Iris pigment epithelial cell (primary cell): ENCODE results near the gene HEATR5A.
"Not testable (repeated sequence)": the region's sequence is repeated elsewhere in the genome, so short reads cannot be mapped to it uniquely, and the experiment has no call there.

ENCODE experiments used
- DNase-seq: peaks from one replicate; pipeline ENCODE4 v3.0.0-alpha.2; 2011; ENCODE audit warnings: low read depth

Gene HEATR5A

DNA sequence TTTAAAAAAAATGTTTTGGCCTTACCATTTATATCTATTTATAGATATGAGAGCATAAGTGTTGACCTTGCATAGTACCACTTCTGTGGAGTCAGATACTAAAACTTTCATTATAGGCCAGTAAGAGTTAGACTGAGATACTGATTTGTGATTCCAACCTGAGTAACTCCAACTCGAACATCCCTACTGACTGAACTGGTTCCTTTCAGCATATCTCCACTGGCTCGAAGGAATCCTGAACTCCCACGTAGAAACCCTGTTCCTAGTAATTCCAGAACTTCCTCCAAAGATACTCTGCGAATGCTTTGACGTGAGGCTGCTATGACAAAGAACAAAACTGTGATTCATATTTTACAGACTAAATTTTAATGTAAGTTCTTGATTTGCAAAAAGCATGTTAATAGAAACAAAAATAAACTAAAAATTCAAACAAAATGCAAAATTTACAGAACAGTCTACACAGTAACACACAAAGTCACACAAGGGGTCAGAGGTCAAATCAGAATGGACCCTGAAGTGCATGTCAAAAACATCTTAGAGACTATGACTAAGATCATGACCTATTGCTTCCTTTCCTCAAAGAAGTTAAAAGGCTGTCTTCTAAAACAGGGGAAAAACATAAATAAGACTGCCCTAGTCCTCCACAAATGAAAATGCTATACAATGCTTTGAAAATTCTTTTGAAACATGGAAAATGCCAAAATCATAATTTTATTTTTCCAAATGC, 31.5 kb downstream of the HEATR5A start:
- DNase-seq: peak; percentile 10

DNA sequence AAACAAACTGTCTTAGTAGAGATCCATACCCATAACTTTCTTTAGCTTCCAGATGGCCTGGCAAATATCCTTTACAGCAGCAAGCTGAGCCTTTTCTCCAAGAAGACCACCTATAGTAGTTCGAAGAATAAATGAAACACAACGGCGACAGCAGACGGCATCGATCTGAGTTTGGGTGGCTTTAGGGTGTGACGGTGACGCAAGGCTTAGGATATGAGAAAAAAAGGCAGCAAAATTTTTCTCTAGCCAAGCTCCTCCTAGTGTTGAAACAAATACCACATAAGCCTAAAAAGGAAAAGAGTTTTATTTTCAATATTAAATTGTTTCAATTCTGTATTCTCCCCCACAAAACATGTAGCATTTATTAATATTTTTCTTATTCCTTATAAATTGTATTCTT, 33.3 kb downstream of the HEATR5A start:
- no peak for DNase-seq

DNA sequence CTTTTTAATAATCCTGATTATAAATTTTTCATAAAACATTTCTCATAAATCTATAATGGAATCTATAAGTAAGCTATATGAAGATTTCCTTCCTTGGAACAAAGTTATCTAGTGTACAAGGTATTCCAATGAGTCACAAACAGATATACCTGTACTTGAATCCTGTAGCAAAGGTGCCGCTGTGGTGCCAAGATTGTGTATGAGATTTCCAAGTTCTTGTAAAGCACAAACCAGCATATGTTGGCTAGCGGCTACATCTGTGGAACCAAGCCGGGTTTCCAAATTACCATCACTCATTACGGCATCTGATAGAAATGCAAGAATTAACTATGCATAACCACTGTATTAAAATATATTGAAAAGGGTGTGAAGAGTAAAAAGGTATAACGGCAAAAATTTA, 34.1 kb downstream of the HEATR5A start:
- DNase-seq: no peak

DNA sequence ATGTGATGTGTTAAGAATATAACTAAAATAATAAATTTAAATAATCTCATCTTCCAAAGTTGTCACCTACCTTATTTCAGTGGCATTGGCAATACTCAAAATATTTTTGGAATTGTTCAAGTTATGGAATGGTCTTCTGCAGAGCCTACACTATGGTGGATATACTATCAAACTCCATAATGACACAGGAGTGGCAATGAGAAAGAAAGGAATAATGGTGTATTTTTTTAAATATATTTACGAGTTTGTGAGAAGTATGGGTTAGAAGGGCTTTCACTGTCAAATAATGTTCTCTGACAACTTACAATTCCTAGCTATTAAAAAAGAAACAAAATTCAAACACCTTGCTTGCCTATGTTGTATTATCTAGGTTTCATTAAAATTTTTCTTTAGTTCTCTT, 38.1 kb downstream of the HEATR5A start:
- DNase-seq: no peak

DNA sequence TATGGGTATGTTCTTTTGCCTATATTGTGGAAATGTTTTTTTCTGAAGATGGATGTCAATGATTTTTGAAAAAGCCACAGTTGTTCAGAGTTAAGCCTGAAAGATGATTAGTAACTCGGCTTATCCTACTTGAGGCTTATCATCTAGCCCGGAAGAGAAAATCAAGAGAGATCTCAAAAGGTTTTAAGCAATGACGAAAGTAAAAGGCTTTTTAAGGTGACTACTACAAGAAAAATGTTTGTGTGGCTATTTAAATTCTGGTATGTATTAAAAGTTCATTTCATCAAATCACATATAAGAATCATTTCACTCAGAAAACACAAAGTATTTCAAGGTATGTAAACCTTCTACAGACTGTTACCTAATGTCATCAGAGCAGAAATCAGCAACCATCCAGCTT, 40.2 kb downstream of the HEATR5A start:
- peak; percentile 76 for DNase-seq

DNA sequence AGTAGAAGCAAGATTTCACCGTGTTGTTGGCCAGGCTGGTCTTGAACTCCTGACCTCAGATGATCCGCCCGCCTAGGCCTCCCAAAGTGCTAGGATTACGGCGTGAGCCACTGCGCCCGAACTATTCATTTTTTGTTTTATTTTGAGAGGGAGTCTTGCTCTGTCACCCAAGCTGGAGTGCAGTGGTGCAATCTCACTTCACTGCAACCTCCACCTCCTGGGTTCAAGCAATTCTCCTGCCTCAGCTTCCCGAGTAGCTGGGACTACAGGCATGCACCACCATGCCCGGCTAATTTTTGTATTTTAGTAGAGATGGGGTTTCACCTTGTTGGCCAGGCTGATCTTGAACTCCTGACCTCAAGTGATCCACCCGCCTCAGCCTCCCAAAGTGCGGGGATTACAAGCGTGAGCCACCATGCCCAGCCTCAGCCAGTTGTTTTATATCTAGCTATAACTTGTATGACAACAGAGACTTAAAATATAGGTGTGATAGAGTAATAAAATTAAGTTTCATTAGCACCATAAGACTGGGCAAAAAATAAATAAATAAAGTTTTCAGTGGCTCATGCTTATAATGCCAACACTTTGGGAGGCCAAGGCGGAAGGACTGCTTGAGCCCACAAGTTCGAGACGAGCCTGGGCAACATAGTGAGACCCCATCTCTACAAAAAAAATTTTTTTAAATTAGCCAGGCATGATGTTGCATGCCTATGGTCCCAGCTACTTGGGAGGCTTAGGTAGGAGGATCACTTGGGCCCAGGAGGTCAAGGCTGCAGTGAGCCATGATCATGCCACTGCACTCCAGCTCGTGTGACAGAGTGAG, 41.0 kb downstream of the HEATR5A start:
- not testable (repeated sequence) for DNase-seq

DNA sequence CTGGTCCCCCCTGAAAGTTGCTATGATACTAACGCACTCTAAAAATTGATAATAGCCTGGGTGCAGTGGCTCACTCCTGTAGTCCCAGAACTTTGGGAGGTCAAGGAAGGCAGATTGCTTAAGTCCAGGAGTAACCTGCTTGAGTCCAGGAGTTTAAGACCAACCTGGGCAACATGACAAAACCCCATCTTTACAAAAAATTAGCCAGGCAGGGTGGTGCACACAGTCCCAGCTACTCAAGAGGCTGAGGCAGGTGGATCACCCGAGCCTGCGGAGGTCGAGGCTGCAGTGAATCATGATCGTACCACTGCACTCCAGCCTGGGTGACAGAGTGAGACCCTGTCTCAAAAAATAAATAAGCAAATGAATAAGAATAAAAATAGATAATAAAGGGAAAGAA, 42.9 kb downstream of the HEATR5A start:
- DNase-seq: no peak

DNA sequence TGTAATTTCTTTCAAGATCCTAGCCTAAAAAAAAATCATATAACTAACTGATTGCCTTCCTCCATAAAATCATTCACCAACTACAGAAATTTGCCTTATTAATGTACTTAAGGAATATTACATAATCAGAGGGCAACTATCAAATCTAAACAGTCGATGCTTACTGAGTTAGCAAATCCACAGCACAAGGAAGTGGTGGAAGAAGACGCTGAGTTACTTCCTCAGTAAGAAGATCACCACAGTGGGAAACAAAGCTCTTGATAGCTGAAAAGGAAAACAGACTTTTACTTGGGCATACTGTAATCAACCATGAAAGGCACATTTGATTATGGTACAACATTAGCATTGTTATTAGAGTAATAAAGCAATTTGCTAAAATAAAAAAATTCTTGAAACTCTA, 48.7 kb downstream of the HEATR5A start:
- no peak for DNase-seq

DNA sequence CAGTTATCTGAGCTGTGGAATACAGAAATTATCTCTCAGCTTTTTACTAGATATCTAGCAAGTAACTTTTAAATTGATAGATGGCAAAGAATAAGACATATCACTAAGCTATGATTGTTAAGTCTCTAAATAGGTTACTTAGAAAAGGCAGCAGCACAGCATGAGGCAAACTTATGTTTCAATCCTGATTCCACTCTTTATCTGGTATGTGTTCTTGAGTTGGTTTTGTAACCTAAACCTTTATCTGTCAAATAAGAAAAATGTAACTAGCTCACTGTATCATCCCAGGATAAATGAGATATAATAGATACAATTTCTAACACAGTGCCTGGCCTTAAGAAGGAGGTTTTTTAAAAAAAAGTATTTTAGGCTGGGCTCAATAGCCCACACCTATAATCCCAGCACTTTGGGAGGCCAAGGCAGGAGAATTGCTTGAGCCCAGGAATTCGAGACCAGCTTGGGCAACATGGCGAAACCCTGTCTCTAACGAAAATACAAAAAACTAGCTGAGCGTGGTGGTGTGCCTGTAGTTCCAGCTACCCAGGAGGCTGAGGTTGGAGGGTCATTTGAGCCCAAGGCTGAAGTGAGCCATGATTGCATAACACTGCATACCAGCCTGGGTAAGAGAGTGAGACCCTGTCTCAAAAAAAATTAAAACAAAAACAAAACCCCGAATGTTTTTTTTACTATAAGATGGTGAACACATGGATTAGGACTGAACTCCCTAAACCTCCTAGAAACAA, 56.8 kb downstream of the HEATR5A start:
- peak; percentile 12 for DNase-seq

DNA sequence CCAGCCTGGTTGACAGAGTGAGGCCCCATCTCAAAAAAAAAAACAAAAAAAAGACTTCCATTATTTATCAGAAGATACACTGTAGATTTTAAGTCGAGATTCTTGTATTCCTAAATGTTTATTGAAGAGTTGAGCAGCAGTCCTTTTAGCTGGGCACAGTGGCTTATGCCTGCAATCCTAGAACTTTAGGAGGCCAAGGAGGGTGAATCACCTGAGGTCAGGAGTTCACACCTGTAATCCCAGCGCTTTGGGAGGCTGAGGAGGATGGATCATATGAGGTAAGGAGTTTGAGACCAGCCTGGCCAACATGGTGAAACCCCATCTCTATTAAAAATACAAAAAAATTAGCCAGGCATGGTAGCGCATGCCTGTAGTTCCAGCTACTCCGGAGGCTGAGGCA, 57.6 kb downstream of the HEATR5A start:
- DNase-seq: no peak

DNA sequence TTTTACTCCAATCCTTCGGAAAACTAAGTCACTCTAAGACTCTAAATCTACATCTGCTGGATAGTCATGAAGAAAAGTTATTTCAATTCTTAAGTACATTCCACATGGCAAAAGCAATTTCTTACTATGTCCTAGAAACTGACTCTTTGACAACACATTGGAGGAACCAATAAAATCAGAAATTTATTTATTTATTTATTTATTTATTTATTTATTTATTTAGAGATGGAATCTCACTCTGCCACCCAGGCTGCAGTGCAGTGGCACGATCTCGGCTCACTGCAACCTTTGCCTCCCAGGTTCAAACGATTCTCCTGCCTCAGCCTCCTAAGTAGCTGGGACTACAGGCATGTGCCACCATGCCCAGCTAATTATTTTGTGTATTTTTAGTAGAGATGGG, 58.6 kb downstream of the HEATR5A start:
- not testable (repeated sequence) for DNase-seq

DNA sequence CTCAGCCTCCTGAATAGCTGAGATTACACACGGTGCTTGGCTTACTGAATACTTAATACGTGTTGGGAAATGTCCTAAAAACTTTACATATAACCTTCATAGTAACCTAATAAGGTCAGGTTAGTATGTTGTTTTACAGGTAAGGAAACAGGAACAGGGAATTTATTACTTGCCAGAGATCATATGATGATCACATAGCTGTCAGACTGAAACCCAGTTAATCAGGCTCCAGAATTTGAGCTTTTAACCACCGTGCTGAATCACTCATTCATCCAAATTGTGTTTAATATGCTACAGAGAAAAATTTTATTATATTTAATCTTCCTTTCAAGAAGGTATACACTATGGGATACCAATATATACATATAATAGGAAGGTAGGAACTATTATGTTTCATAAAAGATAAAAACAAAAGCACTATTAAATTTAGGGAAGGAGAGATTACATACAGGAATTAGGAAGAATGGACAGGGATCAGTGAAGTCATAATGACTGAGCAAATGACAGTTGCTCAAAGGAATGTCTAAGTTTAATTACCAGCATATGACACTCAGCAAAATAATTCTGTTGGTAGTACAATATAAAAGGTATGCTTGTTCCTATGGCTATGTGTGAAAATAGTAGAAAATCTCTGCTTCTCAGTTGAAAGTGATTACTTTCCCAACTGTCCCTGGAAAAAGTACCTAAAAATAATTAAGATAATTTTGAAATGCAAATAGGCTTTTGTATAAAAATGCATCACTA, 59.3 kb downstream of the HEATR5A start:
- DNase-seq: peak; percentile 38

DNA sequence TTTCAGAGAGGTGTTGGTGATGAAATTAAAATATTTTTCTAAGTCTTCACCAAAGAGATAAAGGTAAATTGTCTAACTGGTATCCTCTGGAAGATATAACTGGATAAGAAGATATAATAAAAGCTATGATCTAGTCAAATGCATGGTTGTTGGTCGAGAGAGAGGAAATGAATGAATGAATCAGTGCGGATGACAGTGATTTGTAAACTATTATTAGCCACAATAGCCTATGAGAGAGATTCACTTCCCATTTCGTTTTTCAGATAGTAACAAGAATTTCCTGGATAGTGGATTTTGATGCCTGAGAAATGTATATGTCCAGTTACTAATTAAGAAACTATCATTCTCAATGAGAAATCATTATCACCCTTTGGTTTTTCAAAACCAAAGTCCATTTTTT, 63.1 kb downstream of the HEATR5A start:
- peak; percentile 18 for DNase-seq

DNA sequence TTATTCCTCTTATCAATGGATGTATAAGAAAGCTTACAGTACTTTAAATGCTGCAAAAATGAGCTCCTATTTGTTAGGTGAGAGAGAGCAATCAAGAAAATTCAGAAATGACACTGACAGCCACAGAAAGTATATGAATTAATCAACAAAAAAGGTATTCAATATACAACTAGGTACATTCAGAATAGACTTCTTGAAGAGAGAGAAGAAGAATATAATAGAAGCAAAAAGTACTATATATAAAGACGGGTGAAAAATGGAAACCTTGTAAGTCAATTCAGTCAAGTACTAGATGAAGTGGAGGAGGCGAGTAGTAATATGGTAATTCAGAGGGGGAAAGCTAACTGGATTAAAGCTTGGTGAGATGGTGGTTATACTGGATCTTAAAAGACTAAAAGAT, 74.3 kb downstream of the HEATR5A start:
- DNase-seq: no peak

DNA sequence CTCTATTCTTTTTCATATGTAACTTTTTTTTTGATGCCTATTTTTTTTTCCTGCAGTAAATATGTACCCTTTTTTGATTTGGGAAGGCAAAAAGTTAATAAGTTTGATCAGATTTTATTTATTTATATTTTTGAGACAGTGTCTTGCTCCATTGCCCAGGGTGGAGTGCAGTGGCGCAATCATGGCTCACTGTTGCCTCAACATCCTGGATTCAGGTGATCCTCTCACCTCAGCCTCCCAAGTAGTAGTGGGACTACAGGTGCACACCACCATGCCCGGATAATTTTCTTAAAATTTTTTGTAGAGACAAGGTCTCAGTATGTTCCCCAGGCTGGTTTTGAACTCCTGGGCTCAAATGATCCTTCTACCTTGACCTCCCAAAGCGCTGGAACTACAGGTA, 79.1 kb downstream of the HEATR5A start:
- DNase-seq: no peak

DNA sequence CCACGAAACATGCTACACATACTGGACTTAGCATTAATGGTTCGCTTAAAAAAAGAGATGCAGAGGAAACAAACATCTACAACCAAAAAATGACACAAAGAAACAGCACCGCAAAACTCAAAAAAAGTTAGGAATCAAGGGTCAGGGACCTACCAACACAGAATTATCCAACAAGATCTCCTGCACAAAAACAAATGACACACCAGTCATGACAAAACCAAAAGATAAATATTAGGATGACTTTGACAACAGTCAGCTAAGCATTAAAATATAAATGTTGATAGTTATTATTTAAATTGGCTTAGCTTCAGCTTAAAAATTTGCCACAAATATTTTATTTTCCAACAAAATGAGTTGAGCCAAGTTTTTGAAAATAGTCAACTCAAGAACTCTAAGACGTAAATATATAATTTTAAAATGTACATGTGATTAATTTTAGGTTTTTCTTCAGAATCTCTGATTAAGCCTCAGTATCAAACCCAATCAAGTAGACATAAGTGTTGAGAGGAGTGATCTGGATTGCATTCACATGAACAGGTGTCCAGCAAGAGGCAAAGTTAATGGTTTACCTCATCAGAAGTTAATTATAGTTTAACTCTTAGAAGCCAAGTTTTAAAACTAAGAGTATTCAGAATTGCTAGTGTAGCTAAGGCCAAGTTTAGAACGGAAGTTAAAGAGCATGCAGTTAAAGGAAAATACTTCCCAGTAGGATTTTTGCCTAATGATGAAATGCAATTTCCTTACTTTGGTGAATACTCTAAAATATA, 79.9 kb downstream of the HEATR5A start:
- DNase-seq: no peak

DNA sequence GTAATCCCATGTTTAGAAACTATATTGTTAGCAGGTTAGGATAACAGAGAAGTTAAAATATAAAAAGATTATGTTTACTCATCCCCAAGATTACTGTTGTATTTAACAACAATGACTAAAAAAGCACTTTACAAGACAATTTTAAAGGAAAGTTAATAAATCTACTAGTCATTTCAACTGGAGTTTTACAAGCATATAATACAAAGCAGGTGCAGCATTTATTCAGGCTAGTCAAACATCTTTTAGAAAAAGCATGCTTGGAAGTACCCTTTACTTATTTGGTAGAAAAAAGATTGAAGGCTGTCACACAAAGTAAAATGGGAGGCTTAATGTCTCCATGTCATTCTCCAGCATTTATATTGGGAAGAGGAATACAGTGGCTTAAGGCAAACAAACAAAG, 80.6 kb downstream of the HEATR5A start:
- DNase-seq: no peak

DNA sequence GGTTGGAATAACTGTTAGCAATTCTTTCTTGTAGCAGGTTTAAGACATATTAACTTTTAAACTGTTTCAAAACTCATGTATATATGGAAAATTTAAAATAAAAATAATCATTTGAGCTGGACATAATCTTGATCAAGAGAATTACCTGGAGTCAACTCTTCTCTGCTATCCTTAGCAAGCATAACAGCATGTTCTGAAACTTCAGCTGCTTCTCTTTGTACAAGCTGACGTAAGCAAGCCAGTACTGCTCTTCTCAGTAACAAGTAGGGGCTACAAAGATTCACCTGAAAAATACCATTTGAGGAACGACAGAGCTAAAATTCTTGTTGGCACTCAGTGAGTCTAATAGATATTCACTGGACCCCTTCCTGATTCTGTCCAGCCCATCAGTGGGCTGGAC, 83.0 kb downstream of the HEATR5A start:
- DNase-seq: no peak

DNA sequence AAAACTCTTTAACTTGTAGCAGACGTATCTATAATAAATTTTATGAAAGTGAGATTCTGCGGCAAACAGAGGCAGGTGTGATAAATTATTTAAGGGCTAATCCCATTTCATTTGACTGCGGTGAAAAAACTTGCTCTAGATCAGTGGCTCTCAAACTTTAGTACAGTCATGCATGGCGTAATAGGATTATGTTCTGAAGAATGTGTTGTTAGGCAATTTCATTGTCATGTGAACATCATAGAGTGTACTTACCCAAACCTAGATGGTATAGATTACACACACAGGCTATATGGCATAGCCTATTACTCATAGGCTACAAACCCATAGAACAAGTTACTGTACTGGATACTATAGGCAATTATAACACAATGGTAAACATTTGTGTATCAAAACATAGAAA, 83.7 kb downstream of the HEATR5A start:
- peak; percentile 93 for DNase-seq

DNA sequence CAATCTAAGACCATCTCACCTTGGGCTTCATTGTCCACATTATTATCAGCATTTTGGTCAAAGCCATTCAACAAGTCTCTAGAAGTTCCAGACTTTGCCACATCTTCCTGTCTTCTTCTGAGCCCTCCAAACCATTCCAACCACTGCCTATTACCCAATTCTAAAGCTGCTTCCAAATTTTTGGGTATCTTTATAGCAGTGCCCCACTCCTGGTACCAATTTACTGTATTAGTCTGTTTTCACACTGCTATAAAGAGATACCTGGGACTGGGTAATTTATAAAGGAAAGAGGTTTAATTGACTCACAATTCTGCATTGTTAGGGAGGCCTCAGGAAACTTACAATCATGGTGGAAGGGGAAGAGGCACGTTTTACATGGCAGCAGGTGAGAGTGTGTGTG, 89.0 kb downstream of the HEATR5A start:
- not testable (repeated sequence) for DNase-seq

DNA sequence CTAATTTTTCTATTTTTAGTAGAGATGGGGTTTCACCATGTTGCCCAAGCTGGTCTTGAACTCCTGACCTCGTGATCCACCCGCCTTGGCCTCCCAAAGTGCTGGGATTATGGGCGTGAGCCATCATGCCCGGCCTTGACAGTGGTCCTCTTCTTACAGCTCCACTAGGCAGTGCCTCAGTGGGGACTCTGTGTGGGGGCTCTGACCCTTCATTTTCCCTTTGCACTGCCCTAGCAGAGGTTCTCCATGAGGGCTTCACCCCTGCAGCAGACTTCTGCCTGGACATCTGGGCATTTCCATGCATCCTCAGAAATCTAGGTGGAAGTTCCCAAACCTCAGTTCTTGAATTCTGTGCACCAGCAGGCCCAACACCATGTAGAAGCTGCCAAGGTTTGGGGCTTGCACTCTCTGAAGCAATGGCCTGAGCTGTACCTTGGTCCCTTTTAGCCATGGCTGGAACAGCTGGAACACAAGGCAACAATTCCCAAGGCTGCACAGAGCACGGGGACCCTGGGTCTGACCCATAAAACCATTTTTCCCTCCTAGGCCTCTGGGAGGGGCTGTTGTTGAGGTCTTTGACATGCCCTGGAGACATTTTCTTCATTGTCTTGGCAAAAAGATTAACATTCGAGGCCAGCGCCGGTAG, 90.4 kb downstream of the HEATR5A start:
- DNase-seq: not testable (repeated sequence)
